NT2/D1 (cell line): Measurements from ENCODE around the gene ZNF722.
"Not testable (repeated sequence)": the region's sequence is repeated elsewhere in the genome, so short reads cannot be mapped to it uniquely, and the experiment has no call there.

Experiments used
- DNase-seq: peaks from one replicate; pipeline ENCODE4 v3.0.0-alpha.2; 2011; ENCODE audit warnings: low read depth, low spot score
- H3K27me3 ChIP-seq: 2 replicates; pipeline ENCODE4 v1.6.0; 2011; ENCODE audit warnings: mild to moderate bottlenecking; ENCODE audit not compliant: insufficient read length, insufficient read depth
- H3K36me3 ChIP-seq: 2 replicates; pipeline ENCODE4 v1.6.1; 2011; ENCODE audit warnings: mild to moderate bottlenecking, low read length, mixed read lengths; ENCODE audit not compliant: insufficient read depth, insufficient read length
- H3K4me1 ChIP-seq: 2 replicates; pipeline ENCODE4 v1.5.1; 2011; ENCODE audit not compliant: insufficient read depth, insufficient read length
- H3K4me3 ChIP-seq: 2 replicates; pipeline ENCODE4 v1.5.1; 2011; ENCODE audit warnings: low read depth; ENCODE audit not compliant: insufficient read length
- H3K9ac ChIP-seq: 2 replicates; pipeline ENCODE4 v1.6.0; 2011; ENCODE audit warnings: low read depth; ENCODE audit not compliant: insufficient read length
- H3K9me3 ChIP-seq: 2 replicates; pipeline ENCODE4 v1.5.1; 2011; ENCODE audit warnings: mild to moderate bottlenecking, low read length; ENCODE audit not compliant: insufficient read depth
- SUZ12 ChIP-seq: IDR thresholded peaks from 2 replicates; pipeline ENCODE4 v1.6.1; 2011; ENCODE audit not compliant: insufficient read length, insufficient read depth; ENCODE audit errors: extremely low read depth
- YY1 ChIP-seq: IDR thresholded peaks from 2 replicates; pipeline ENCODE4 v1.6.1; 2011; ENCODE audit not compliant: insufficient read length, insufficient read depth
- ZNF274 ChIP-seq: IDR thresholded peaks from 2 replicates; pipeline ENCODE4 v1.6.1; 2011; ENCODE audit warnings: mild to moderate bottlenecking, low read depth, low read length

The ZNF722 gene

DNA sequence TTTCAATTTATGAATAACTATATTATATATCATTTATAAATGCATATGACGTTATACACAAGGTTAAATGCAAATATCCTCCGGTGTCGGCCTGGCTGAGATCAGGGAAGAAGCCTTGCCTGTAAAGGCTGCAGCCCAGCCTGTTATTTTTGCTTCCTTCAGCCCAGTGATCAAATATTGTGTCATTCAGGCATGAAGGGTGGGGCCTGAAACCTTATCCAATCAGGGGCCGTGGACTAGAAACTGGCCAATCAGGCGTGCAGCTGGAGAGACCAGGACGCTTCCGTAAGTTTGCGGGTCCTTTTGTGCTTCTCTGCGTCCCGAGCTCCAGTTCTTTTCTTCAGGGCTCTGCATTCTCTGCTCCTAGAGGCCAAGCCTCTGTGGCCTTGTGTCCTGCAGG, at the start of gene ZNF722:
ZNF722 (plus strand) TSS at position 301 of the 400 bp plus-strand sequence. CDS start 113 bp downstream, outside the sequence.
- H3K9ac ChIP-seq = no peak within 1 kb of the TSS
- no peak for DNase-seq
- TF ChIP-seq ZNF274 (no peak), SUZ12 (no peak), YY1 (no peak)
- H3K27me3 ChIP-seq = no peaks in the 10 kb centered on the region
- H3K9me3 ChIP-seq = no peaks in the 10 kb centered on the region; the same call in 1 of the 2 replicates
- H3K36me3 ChIP-seq = no peaks in the 10 kb centered on the region
- no peaks in the 10 kb centered on the region for H3K4me1 ChIP-seq
- H3K4me3 ChIP-seq = no peak within 1 kb of the TSS

GRCh38 chr7:63953181-63953580, 45.5 kb upstream of the ZNF722 start:
- H3K4me1 ChIP-seq = no peaks in the 10 kb centered on the region
- no peak for DNase-seq
- TF ChIP-seq YY1 (no peak), SUZ12 (no peak), ZNF274 (no peak)
- no peak overlapping the region for H3K4me3 ChIP-seq
- no peaks in the 10 kb centered on the region for H3K27me3 ChIP-seq
- no peaks in the 10 kb centered on the region for H3K9me3 ChIP-seq
- H3K9ac ChIP-seq = no peak overlapping the region
- no peaks in the 10 kb centered on the region for H3K36me3 ChIP-seq

- DNase-seq = no peak
- Histone ChIP-seq H3K36me3 (no peaks in the 10 kb centered on the region), H3K27me3 (no peaks in the 10 kb centered on the region), H3K4me3 (no peak overlapping the region), H3K9me3 (no peaks in the 10 kb centered on the region), H3K4me1 (no peaks in the 10 kb centered on the region), H3K9ac (no peak overlapping the region)
- TF ChIP-seq YY1 = no peak
- no peak for TF ChIP-seq SUZ12
- TF ChIP-seq ZNF274 = no peak
Measured at GRCh38 chr7:63968629-63969028, 30.0 kb upstream of the ZNF722 start.

DNA sequence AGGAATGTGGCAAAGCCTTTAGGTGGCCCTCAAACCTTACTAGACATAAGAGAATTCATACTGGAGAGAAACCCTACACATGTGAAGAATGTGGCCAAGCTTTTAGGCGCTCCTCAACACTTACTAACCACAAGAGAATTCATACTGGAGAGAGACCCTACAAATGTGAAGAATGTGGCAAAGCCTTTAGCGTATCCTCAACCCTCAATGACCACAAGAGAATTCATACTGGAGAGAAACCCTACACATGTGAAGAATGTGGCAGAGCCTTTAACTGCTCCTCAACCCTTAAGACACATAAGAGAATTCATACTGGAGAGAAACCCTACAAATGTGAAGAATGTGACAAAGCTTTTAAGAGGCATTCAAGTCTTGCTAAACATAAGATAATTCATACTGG, 16.8 kb downstream of the ZNF722 start:
- not testable (repeated sequence) for DNase-seq, H3K36me3 ChIP-seq, H3K9ac ChIP-seq, H3K4me3 ChIP-seq, H3K4me1 ChIP-seq, H3K27me3 ChIP-seq
- H3K9me3 ChIP-seq = peaks cover 36% of the 10 kb centered on the region
- TF ChIP-seq ZNF274 = peak; percentile 72

GRCh38 chr7:64035388-64035787, 36.7 kb downstream of the ZNF722 start:
- no peaks in the 10 kb centered on the region for H3K27me3 ChIP-seq
- no peaks in the 10 kb centered on the region for H3K4me1 ChIP-seq
- no peak for DNase-seq
- no peaks in the 10 kb centered on the region for H3K36me3 ChIP-seq
- no peak overlapping the region for H3K9ac ChIP-seq
- no peak overlapping the region for H3K4me3 ChIP-seq
- peaks cover 5% of the 10 kb centered on the region; the same call in 1 of the 2 replicates for H3K9me3 ChIP-seq
- TF ChIP-seq YY1 = no peak
- no peak for TF ChIP-seq SUZ12
- no peak for TF ChIP-seq ZNF274

DNA sequence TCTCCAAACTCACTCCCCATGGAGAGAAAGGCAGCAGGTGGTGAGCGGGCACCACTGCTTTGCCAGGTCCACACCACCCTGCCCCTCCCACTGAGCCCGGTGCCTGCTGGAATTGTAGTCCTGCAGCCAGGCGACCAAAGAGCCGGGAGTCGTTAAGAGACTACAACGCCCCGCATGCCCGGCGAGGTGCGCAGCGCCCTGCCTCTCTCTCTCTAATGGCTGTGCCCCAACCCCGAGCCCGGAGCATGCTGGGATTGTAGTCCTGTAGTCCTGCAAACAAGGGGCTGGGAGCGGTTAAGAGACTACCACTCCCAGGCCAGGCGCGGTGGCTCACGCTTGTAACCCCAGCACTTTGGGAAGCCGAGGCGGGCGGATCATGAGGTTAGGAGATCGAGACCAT, 38.4 kb downstream of the ZNF722 start:
- TF ChIP-seq YY1 = no peak
- no peak for TF ChIP-seq SUZ12
- TF ChIP-seq ZNF274 = no peak
- no peaks in the 10 kb centered on the region for H3K27me3 ChIP-seq
- H3K4me3 ChIP-seq = no peak overlapping the region
- H3K4me1 ChIP-seq = no peaks in the 10 kb centered on the region
- no peak overlapping the region for H3K9ac ChIP-seq
- peaks cover 5% of the 10 kb centered on the region; the same call in 1 of the 2 replicates for H3K9me3 ChIP-seq
- DNase-seq = no peak
- no peaks in the 10 kb centered on the region for H3K36me3 ChIP-seq

- Histone ChIP-seq H3K9ac (no peak within 1 kb of the TSS), H3K27me3 (no peaks in the 10 kb centered on the region), H3K4me3 (no peak within 1 kb of the TSS), H3K4me1 (no peaks in the 10 kb centered on the region), H3K36me3 (no peaks in the 10 kb centered on the region), H3K9me3 (no peaks in the 10 kb centered on the region)
- TF ChIP-seq SUZ12 = no peak
- TF ChIP-seq YY1 = no peak
- no peak for TF ChIP-seq ZNF274
- DNase-seq = no peak
Measured at GRCh38 chr7:64045301-64046040, 46.8 kb downstream of the ZNF722 start, which contains the start of gene ZNF727. Gene ZNF727, plus strand, starts transcription at chr7:64045434. Its CDS starts 188 bp downstream, at chr7:64045622.
